ENCODE measurements around the gene HPS5.

The HPS5 gene

GRCh38 chr11:18253778-18254338, 68.1 kb downstream of the HPS5 start:
- Histone ChIP-seq H3K36me3 (ENCODE audit: control insufficient read depth in 2 of 2, insufficient read depth in 1 of 2, low read length in 2 of 2) (no peaks in the 10 kb centered on the region), H3K27ac (ENCODE audit: extremely low read depth, low read depth, low read length) (no peak overlapping the region), H3K9me3 (ENCODE audit: control insufficient read depth, insufficient read depth, low read depth, low read length) (no peaks in the 10 kb centered on the region), H3K4me3 (ENCODE audit: low read depth, low read length) (no peak overlapping the region), H3K4me1 (ENCODE audit: control insufficient read depth, insufficient read depth, low read length) (no peaks in the 10 kb centered on the region)
- POLR2A ChIA-PET, result no interaction called here
- TF ChIP-seq ZEB2 (tag by site-specific recombination; IDR thresholded peaks at IDR 0.05) (no peak), ZNF843 (tag by site-specific recombination; IDR thresholded peaks at IDR 0.05) (no peak), ZNF292 (tag by site-specific recombination; IDR thresholded peaks at IDR 0.05; ENCODE audit: borderline replicate concordance, low read depth) (no peak), ZNF777 (tag by site-specific recombination; IDR thresholded peaks at IDR 0.05; ENCODE audit: borderline replicate concordance) (no peak), ZXDB (tag by site-specific recombination; IDR thresholded peaks at IDR 0.05) (no peak), ZNF311 (tag by site-specific recombination; IDR thresholded peaks at IDR 0.05; ENCODE audit: borderline replicate concordance) (no peak), ZNF513 (tag by site-specific recombination; IDR thresholded peaks at IDR 0.05) (no peak), ZNF121 (tag by site-specific recombination; IDR thresholded peaks at IDR 0.05) (no peak), SCRT2 (tag by site-specific recombination; IDR thresholded peaks at IDR 0.05) (no peak), ZNF112 (tag by site-specific recombination; IDR thresholded peaks at IDR 0.05) (no peak), ZBTB17 (tag by site-specific recombination; IDR thresholded peaks at IDR 0.05) (no peak), ZNF175 (tag by site-specific recombination; IDR thresholded peaks at IDR 0.05) (no peak), ZNF140 (tag by site-specific recombination; IDR thresholded peaks at IDR 0.05) (no peak), ZNF18 (tag by site-specific recombination; IDR thresholded peaks at IDR 0.05) (no peak), ZNF629 (tag by site-specific recombination; IDR thresholded peaks at IDR 0.05) (no peak), MYNN (tag by site-specific recombination; IDR thresholded peaks at IDR 0.05; ENCODE audit: borderline replicate concordance) (no peak)
- CTCF ChIA-PET, result interaction anchor here (2.1 kb wide), 1 partner anchor 10 kb away, joined by 12 read pairs; no protein-coding TSS in a partner anchor

GRCh38 chr11:18253233-18253632, 68.7 kb downstream of the HPS5 start:
- ChIA-PET POLR2A (no interaction called here), CTCF (interaction anchor here (1.6 kb wide), 1 partner anchor 9 kb away, joined by 7 read pairs; no protein-coding TSS in a partner anchor)
- no peak for TF ChIP-seq KLF8 (tag by site-specific recombination; IDR thresholded peaks at IDR 0.05)
- no peak for TF ChIP-seq ZNF394 (tag by site-specific recombination; IDR thresholded peaks at IDR 0.05; ENCODE audit: borderline replicate concordance)
- TF ChIP-seq ZNF214 (tag by site-specific recombination; IDR thresholded peaks at IDR 0.05; ENCODE audit: borderline replicate concordance), result no peak
- no peak for TF ChIP-seq ZNF354C (tag by site-specific recombination; IDR thresholded peaks at IDR 0.05; ENCODE audit: borderline replicate concordance, low read depth)
- TF ChIP-seq ZBTB7A (tag by site-specific recombination; IDR thresholded peaks at IDR 0.05; ENCODE audit: low read depth), result no peak
- no peak for TF ChIP-seq ZNF48 (tag by site-specific recombination; IDR thresholded peaks at IDR 0.05)
- no peak for TF ChIP-seq ZNF548 (tag by site-specific recombination; IDR thresholded peaks at IDR 0.05)
- TF ChIP-seq, protein P1, sequence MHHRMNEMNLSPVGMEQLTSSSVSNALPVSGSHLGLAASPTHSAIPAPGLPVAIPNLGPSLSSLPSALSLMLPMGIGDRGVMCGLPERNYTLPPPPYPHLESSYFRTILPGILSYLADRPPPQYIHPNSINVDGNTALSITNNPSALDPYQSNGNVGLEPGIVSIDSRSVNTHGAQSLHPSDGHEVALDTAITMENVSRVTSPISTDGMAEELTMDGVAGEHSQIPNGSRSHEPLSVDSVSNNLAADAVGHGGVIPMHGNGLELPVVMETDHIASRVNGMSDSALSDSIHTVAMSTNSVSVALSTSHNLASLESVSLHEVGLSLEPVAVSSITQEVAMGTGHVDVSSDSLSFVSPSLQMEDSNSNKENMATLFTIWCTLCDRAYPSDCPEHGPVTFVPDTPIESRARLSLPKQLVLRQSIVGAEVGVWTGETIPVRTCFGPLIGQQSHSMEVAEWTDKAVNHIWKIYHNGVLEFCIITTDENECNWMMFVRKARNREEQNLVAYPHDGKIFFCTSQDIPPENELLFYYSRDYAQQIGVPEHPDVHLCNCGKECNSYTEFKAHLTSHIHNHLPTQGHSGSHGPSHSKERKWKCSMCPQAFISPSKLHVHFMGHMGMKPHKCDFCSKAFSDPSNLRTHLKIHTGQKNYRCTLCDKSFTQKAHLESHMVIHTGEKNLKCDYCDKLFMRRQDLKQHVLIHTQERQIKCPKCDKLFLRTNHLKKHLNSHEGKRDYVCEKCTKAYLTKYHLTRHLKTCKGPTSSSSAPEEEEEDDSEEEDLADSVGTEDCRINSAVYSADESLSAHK (tag by site-specific recombination; IDR thresholded peaks at IDR 0.05), result no peak
- TF ChIP-seq, protein P2, sequence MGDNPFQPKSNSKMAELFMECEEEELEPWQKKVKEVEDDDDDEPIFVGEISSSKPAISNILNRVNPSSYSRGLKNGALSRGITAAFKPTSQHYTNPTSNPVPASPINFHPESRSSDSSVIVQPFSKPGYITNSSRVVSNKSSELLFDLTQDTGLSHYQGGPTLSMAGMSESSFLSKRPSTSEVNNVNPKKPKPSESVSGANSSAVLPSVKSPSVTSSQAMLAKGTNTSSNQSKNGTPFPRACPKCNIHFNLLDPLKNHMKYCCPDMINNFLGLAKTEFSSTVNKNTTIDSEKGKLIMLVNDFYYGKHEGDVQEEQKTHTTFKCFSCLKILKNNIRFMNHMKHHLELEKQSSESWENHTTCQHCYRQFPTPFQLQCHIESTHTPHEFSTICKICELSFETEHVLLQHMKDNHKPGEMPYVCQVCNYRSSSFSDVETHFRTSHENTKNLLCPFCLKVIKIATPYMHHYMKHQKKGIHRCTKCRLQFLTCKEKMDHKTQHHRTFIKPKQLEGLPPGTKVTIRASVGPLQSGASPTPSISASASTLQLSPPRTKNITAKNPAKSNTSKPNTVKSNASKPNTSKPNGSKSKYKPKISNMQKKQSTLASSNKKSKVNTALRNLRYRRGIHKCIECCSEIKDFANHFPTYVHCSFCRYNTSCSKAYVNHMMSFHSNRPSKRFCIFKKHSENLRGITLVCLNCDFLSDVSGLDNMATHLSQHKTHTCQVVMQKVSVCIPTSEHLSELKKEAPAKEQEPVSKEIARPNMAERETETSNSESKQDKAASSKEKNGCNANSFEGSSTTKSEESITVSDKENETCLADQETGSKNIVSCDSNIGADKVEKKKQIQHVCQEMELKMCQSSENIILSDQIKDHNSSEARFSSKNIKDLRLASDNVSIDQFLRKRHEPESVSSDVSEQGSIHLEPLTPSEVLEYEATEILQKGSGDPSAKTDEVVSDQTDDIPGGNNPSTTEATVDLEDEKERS (tag by site-specific recombination; IDR thresholded peaks at IDR 0.05), result no peak

More at GRCh38 chr11:18253233-18253632, 68.7 kb downstream of the HPS5 start:
- no peaks in the 10 kb centered on the region for H3K36me3 ChIP-seq (ENCODE audit: control insufficient read depth in 2 of 2, insufficient read depth in 1 of 2, low read length in 2 of 2)
- H3K9me3 ChIP-seq (ENCODE audit: control insufficient read depth, insufficient read depth, low read depth, low read length), result no peaks in the 10 kb centered on the region
- H3K4me1 ChIP-seq (ENCODE audit: control insufficient read depth, insufficient read depth, low read length), result no peaks in the 10 kb centered on the region
- no peak overlapping the region for H3K4me3 ChIP-seq (ENCODE audit: low read depth, low read length)
- H3K27ac ChIP-seq (ENCODE audit: extremely low read depth, low read depth, low read length), result no peak overlapping the region
